Right lobe of liver (tissue), 6 donors: Measurements from ENCODE around the gene MATN4. TPM values are rescaled to one million over a fixed set of nuclear protein-coding genes. Genes with fewer than 3 reads are reported as not detected.

Experiments used
- ATAC-seq, 4 donors: fragments of 200-7000 bp; cut with Tn5 transposase; one replicate each; pipeline ENCODE4 v1.9.1; 2020; ENCODE audit warnings: mild to moderate bottlenecking in 4 of 4, moderate library complexity in 4 of 4
- DNase-seq, 3 donors: peaks; one replicate each; pipeline ENCODE4 v3.0.0-alpha.2; 2020
- H3K27ac ChIP-seq, 3 donors: fragments of 200-600 bp; one replicate each; pipeline ENCODE4 v1.8.0; 2022
- H3K27me3 ChIP-seq, 2 donors: fragments of 200-600 bp; one replicate each; pipeline ENCODE4 v1.8.0; 2022
- H3K36me3 ChIP-seq, 4 donors: fragments of 200-600 bp; sonication (generic) in 1 of 4; one replicate each; pipeline versions ENCODE4 v1.5.1 to v1.8.0; 2017 to 2022; ENCODE audit warnings: control low read depth in 1 of 4
- H3K4me1 ChIP-seq, 4 donors: fragments of 200-600 bp; sonication (generic) in 1 of 4; one replicate each; pipeline versions ENCODE4 v1.5.1 to v1.8.0; 2017 to 2022; ENCODE audit warnings: control low read depth in 1 of 4
- H3K4me3 ChIP-seq, 3 donors: fragments of 200-600 bp; one replicate each; pipeline ENCODE4 v1.8.0; 2022
- H3K9me3 ChIP-seq, 4 donors: fragments of 200-600 bp; sonication (generic) in 1 of 4; one replicate each; pipeline versions ENCODE4 v1.5.1 to v1.8.0; 2017 to 2022; ENCODE audit warnings: control low read depth in 1 of 4
- POLR2A ChIP-seq: fragments of 450-650 bp; IDR thresholded peaks from one replicate; pipeline ENCODE4 v1.6.1; 2017; ENCODE audit warnings: antibody characterized with exemption, mild to moderate bottlenecking
- WGBS: methylation state at CpG from one replicate; pipeline ENCODE4 v1.1.6; 2018; ENCODE audit warnings: low coverage, low lambda C conversion rate; ENCODE audit not compliant: insufficient coverage; ENCODE audit errors: missing lambda C conversion rate; 5-methylcytosine and 5-hydroxymethylcytosine counted together
- intact Hi-C, 2 donors: fragments of 100-400 bp; cut with DNase I; formaldehyde crosslinking; loops; one replicate each; pipeline versions ENCODE4 v1.11.2 to v1.14.1; 2022
- total RNA-seq, 6 experiments: library from RNA; depleted of rRNA in 2 of 6; stranded (reverse); fragments of >200 nt in 2 of 6; fragmentation: NEBNext Ultra II Directional in 3 of 6; extraction: Animal tissue kit (Norgen Biotek cat#: 25700) in 3 of 6; gene quantifications; one replicate each; pipeline versions ENCODE4 v1.1.0 to v1.2.4, GENCODE V29; 2016 to 2023
- TF ChIP-seq, protein P1 (sequence below), 4 donors: fragments of 200-600 bp in 3 of 4; fragments of 450-650 bp in 1 of 4; IDR thresholded peaks; one replicate each; pipeline versions ENCODE4 v1.5.1 to v1.8.0; 2016 to 2022; ENCODE audit warnings: antibody characterized with exemption in 4 of 4, mild to moderate bottlenecking in 2 of 4
- donor health status: DM: no; HTN: yes; CAD: no.
- donor health status: DM: no; HTN: no; CAD: no.
- donor health status: DM: no; HTN: no; CAD: no.
- donor health status: DM: no; HTN: yes; CAD: no.
- donor health status: DM: no; HTN: yes; CAD: no.

The MATN4 gene
- total RNA-seq, 6 experiments from 2014 or later: not detected

DNA sequence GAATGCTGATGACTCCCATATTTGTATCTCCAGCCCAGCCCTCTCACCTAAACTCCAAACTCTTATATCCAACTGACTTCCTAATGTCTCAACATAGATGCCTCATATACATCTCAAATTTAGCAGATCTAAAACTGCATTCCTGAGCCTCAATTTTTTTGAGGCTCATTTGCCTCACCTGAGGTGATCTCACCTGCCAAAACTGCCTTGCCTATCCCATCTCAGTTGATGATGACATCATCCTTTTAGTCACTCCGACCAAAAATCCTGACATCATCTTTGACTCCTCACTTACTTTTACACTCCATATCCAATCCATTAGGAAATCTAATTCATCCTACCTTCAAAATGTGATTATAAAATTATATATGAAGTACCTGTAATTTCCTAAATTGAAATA lies 28.1 kb downstream of the MATN4 start:
- TF ChIP-seq POLR2A: no peak
- TF ChIP-seq, protein P1, sequence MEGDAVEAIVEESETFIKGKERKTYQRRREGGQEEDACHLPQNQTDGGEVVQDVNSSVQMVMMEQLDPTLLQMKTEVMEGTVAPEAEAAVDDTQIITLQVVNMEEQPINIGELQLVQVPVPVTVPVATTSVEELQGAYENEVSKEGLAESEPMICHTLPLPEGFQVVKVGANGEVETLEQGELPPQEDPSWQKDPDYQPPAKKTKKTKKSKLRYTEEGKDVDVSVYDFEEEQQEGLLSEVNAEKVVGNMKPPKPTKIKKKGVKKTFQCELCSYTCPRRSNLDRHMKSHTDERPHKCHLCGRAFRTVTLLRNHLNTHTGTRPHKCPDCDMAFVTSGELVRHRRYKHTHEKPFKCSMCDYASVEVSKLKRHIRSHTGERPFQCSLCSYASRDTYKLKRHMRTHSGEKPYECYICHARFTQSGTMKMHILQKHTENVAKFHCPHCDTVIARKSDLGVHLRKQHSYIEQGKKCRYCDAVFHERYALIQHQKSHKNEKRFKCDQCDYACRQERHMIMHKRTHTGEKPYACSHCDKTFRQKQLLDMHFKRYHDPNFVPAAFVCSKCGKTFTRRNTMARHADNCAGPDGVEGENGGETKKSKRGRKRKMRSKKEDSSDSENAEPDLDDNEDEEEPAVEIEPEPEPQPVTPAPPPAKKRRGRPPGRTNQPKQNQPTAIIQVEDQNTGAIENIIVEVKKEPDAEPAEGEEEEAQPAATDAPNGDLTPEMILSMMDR (IDR thresholded peaks at IDR 0.05): no peak
- DNase-seq (no peak), ATAC-seq (no peak)
- Histone ChIP-seq H3K9me3 (no peaks in the 10 kb centered on the region), H3K27me3 (no peaks in the 10 kb centered on the region), H3K4me1 (peaks cover 0 to 11% (median under 1%) of the 10 kb centered on the region in 4 donors), H3K36me3 (no peaks in the 10 kb centered on the region), H3K27ac (no peak overlapping the region), H3K4me3 (no peak overlapping the region)
- intact Hi-C loops: no loop called here
- 71% methylated on average over 1 of the region's 1 CpG for WGBS

DNA sequence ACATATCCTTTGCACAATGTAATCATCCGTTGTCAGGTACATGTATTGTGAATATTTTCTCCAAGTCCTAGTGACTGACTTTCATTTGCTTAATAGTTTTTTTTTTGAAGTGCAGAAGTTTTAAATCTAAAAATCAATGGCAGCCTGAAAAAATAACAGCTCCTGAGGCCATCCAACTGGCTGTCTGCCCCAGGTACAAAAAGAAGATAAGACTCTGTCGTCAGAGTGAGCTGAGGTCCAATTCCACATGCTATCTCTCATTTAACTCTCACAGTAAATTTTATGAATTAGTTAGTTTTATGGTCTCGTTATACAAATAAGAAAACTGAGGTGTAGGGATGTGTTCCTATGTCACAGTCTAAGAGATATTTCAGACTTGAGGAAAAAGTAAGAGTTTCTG lies 32.8 kb downstream of the MATN4 start:
- H3K9me3 ChIP-seq: no peaks in the 10 kb centered on the region
- H3K27me3 ChIP-seq: no peaks in the 10 kb centered on the region
- no peak for TF ChIP-seq POLR2A
- TF ChIP-seq, protein P1 (IDR thresholded peaks at IDR 0.05): no peak
- no peaks in the 10 kb centered on the region for H3K36me3 ChIP-seq
- H3K4me1 ChIP-seq: peaks cover 0 to 12% (median under 1%) of the 10 kb centered on the region in 4 donors
- WGBS: 17% methylated on average over 3 of the region's 3 CpGs
- no peak overlapping the region for H3K4me3 ChIP-seq
- ATAC-seq: peak; percentile 65 to 88 (median 77)
- no peak overlapping the region for H3K27ac ChIP-seq
- peak in 1 of 3 donors; percentile 72 for DNase-seq
- intact Hi-C loops: no loop called here

DNA sequence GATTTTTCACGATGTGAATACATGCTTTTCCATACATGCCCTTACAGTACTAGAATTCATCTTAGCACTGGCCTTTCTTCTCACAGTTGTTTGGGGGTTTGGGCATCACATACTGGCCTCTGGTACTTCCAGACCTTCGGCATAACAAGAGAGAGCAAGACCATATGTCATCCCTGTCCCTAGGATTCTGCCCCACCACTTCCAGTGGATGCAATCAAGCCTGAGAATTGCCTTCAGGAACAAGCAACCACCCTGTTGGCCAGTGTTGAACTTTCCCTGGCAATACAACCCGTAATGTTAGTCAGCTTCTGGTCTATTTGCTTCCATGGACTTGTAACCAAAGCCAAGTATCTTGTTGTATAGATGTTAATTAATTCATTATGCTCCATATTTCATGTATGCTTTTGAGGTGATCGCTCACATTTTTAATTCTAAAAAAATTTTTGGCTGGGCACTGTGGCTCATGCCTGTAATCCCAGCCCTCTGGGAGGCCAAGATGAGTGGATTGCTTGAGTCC lies 38.3 kb downstream of the MATN4 start:
- no peaks in the 10 kb centered on the region for H3K9me3 ChIP-seq
- no peaks in the 10 kb centered on the region for H3K4me1 ChIP-seq
- no peak for TF ChIP-seq POLR2A
- TF ChIP-seq, protein P1 (IDR thresholded peaks at IDR 0.05): no peak
- no peak overlapping the region for H3K4me3 ChIP-seq
- DNase-seq (no peak), ATAC-seq (no peak)
- H3K27me3 ChIP-seq: no peaks in the 10 kb centered on the region
- no peaks in the 10 kb centered on the region for H3K36me3 ChIP-seq
- H3K27ac ChIP-seq: no peak overlapping the region
- WGBS: 84% methylated on average over 3 of the region's 4 CpGs
- intact Hi-C loops: no loop called here

DNA sequence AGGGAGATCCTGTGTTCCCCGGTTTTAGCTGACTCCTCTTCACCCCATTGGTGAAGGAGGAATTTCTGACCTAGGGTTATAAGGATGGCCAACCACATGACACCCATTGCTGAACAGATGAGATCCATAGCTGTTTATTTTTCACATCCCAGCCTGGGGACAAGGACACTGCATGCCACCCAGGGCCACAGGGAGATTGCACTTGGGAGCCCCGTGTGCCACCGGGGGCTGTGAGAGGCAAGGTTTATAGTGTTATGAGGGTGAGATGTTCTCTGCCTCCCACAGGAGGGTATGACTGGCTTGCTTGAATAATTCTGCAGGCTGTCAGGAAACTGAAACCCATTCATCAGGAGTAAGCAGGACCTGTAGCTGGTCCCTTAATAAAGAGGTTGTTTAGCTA lies 39.0 kb downstream of the MATN4 start:
- H3K9me3 ChIP-seq: no peaks in the 10 kb centered on the region
- H3K36me3 ChIP-seq: no peaks in the 10 kb centered on the region
- 76% methylated on average over 3 of the region's 3 CpGs for WGBS
- no peaks in the 10 kb centered on the region for H3K4me1 ChIP-seq
- H3K27me3 ChIP-seq: no peaks in the 10 kb centered on the region
- no peak for DNase-seq
- TF ChIP-seq, protein P1 (IDR thresholded peaks at IDR 0.05): no peak
- TF ChIP-seq POLR2A: no peak
- no peak overlapping the region for H3K27ac ChIP-seq
- H3K4me3 ChIP-seq: no peak overlapping the region
- intact Hi-C loops: no loop called here
- ATAC-seq: no peak

DNA sequence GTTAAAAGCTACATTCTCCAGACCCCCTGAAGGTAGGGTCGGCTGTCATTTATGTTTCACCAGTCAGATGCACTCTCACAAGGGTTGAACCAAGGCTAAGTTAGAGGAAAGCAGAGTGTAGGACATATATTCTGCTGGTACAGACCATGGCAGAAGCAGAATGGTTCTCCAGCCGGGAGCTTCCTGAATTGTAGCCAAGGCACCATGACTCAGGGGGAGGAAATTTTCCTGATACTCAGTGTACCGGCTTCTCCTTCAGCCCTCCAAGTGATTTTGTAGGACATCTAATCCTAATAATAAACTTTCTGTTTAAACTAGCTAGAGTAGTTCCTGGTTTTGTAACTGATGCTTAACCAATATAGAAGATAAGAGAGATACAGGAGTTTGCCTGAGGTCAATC lies 39.6 kb downstream of the MATN4 start:
- TF ChIP-seq POLR2A: no peak
- TF ChIP-seq, protein P1 (IDR thresholded peaks at IDR 0.05): no peak
- H3K36me3 ChIP-seq: no peaks in the 10 kb centered on the region
- no peak overlapping the region for H3K27ac ChIP-seq
- ATAC-seq (no peak), DNase-seq (no peak)
- intact Hi-C loops: no loop called here
- no peaks in the 10 kb centered on the region for H3K27me3 ChIP-seq
- no peaks in the 10 kb centered on the region for H3K9me3 ChIP-seq
- H3K4me1 ChIP-seq: no peaks in the 10 kb centered on the region
- 75% methylated on average over 3 of the region's 3 CpGs for WGBS
- H3K4me3 ChIP-seq: no peak overlapping the region
